KMS-11 (cell line): ENCODE results near the gene GNG7.
"Not testable (repeated sequence)": the region's sequence is repeated elsewhere in the genome, so short reads cannot be mapped to it uniquely, and the experiment has no call there.

Experiments
- H2AFZ ChIP-seq: fragments of 200-600 bp; sonication (generic); 2 replicates; pipeline ENCODE4 v1.6.1; 2016; ENCODE audit warnings: antibody characterized with exemption, mixed run types, low read depth
- H3K27ac ChIP-seq: fragments of 200-600 bp; sonication (generic); 2 replicates; pipeline ENCODE4 v1.6.1; 2016; ENCODE audit warnings: mild to moderate bottlenecking, mixed run types
- H3K27me3 ChIP-seq: fragments of 200-600 bp; sonication (generic); 2 replicates; pipeline ENCODE4 v1.6.1; 2017; ENCODE audit warnings: mild to moderate bottlenecking, low read depth, mixed run types, moderate library complexity; ENCODE audit not compliant: insufficient read depth
- H3K36me3 ChIP-seq: fragments of 200-600 bp; sonication (generic); 2 replicates; pipeline ENCODE4 v1.6.1; 2017; ENCODE audit warnings: mild to moderate bottlenecking, mixed run types; ENCODE audit not compliant: insufficient read depth
- H3K4me1 ChIP-seq: fragments of 200-600 bp; sonication (generic); 2 replicates; pipeline ENCODE4 v1.6.1; 2016; ENCODE audit warnings: mild to moderate bottlenecking, low read depth, mixed run types; ENCODE audit not compliant: poor library complexity, severe bottlenecking
- H3K4me2 ChIP-seq: fragments of 200-600 bp; sonication (generic); 2 replicates; pipeline ENCODE4 v1.7.0; 2016; ENCODE audit warnings: mild to moderate bottlenecking, mixed run types
- H3K4me3 ChIP-seq: fragments of 200-600 bp; sonication (generic); IDR thresholded peaks from 2 replicates; pipeline ENCODE4 v1.6.1; 2017; ENCODE audit warnings: low read depth, low read length, mixed read lengths; ENCODE audit not compliant: insufficient read depth
- H3K79me2 ChIP-seq: fragments of 200-600 bp; sonication (generic); 2 replicates; pipeline ENCODE4 v1.6.1; 2016; ENCODE audit warnings: low read depth, mixed run types; ENCODE audit not compliant: insufficient read depth
- H3K9ac ChIP-seq: fragments of 200-600 bp; sonication (generic); 2 replicates; pipeline ENCODE4 v1.6.1; 2016; ENCODE audit warnings: mild to moderate bottlenecking, mixed run types
- H4K20me1 ChIP-seq: fragments of 200-600 bp; sonication (generic); 2 replicates; pipeline ENCODE4 v1.6.1; 2016; ENCODE audit warnings: mild to moderate bottlenecking, mixed run types; ENCODE audit not compliant: insufficient read depth
- TF ChIP-seq, protein P1 (sequence below): fragments of 200-600 bp; sonication (generic); conservative IDR thresholded peaks from 2 replicates; pipeline ENCODE4 v1.6.1; 2017; ENCODE audit warnings: low read depth, mild to moderate bottlenecking, antibody characterized with exemption, low read length, moderate library complexity, mixed read lengths

The GNG7 gene

DNA sequence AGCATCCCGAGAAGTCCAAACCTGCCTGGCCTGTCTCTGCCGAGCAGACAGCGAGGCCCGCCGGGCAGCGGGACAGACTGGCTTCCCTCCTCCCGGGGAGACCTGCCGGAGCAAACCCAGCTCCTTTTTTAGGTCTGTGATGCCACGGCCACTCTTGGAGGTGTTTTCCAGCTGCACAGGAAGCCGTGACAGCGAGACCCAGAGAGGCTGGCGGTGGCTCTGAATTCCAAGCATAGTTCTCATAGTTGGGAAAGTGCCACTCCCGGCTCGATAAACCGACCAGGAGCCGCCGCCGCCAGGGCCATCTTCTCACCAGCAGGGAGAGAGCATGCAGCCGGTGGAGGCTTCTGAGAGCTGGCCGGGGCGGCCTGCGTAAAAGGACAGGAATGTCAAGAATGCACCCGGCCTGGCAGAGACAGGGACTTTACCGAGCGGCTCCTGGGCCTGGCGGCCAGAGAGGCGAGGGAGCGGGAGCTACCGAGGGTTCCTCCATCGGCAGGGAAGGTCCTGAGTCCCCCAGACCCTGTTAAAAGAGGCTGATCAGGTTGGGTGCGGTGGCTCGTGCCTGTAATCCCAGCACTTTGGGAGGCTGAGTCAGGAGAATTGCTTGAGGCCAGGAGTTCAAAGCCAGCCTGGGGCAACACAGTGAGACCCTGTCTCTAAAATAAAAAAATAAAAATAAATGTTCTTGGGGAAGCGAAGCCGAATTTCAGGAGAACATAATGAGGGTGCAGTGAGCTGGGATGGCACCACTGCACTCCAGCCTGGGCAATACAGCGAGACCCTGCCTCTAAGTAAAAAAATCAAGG, 161.6 kb downstream of the GNG7 start:
- Histone ChIP-seq H3K9ac (no peak overlapping the region), H3K27me3 (no peaks in the 10 kb centered on the region), H3K36me3 (no peaks in the 10 kb centered on the region), H3K4me3 (no peak overlapping the region), H3K27ac (no peak overlapping the region), H3K4me2 (no peak overlapping the region), H4K20me1 (no peaks in the 10 kb centered on the region), H3K4me1 (no peaks in the 10 kb centered on the region), H3K79me2 (no peaks in the 10 kb centered on the region), H2AFZ (no peak overlapping the region)
- TF ChIP-seq, protein P1, sequence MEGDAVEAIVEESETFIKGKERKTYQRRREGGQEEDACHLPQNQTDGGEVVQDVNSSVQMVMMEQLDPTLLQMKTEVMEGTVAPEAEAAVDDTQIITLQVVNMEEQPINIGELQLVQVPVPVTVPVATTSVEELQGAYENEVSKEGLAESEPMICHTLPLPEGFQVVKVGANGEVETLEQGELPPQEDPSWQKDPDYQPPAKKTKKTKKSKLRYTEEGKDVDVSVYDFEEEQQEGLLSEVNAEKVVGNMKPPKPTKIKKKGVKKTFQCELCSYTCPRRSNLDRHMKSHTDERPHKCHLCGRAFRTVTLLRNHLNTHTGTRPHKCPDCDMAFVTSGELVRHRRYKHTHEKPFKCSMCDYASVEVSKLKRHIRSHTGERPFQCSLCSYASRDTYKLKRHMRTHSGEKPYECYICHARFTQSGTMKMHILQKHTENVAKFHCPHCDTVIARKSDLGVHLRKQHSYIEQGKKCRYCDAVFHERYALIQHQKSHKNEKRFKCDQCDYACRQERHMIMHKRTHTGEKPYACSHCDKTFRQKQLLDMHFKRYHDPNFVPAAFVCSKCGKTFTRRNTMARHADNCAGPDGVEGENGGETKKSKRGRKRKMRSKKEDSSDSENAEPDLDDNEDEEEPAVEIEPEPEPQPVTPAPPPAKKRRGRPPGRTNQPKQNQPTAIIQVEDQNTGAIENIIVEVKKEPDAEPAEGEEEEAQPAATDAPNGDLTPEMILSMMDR: no peak

DNA sequence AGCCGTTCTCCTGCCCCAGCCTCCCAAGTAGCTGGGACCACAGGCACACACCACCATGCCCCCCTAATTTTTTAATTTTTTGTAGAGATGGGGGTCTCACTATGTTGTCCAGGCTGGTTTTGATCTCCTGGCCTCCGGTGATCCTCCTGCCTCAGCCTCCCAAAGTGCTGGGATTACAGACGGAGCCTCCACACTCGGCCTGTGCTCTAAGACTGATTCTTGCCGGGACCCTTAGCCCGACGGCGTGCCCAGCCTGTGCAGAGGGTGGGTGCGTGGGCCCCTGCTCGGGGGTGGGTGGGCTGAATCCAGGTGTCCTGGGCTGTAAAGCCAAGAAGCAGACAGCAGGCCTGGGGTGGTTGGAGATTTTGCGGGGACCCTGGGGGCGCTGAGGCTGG, 162.2 kb downstream of the GNG7 start:
- H3K4me3 ChIP-seq: no peak overlapping the region
- no peaks in the 10 kb centered on the region for H3K36me3 ChIP-seq
- TF ChIP-seq, protein P1: no peak
- no peaks in the 10 kb centered on the region for H3K27me3 ChIP-seq
- H3K27ac ChIP-seq: no peak overlapping the region
- H3K79me2 ChIP-seq: no peaks in the 10 kb centered on the region
- H2AFZ ChIP-seq: no peak overlapping the region
- H3K4me1 ChIP-seq: no peaks in the 10 kb centered on the region
- H3K4me2 ChIP-seq: no peak overlapping the region
- no peak overlapping the region for H3K9ac ChIP-seq
- H4K20me1 ChIP-seq: no peaks in the 10 kb centered on the region

DNA sequence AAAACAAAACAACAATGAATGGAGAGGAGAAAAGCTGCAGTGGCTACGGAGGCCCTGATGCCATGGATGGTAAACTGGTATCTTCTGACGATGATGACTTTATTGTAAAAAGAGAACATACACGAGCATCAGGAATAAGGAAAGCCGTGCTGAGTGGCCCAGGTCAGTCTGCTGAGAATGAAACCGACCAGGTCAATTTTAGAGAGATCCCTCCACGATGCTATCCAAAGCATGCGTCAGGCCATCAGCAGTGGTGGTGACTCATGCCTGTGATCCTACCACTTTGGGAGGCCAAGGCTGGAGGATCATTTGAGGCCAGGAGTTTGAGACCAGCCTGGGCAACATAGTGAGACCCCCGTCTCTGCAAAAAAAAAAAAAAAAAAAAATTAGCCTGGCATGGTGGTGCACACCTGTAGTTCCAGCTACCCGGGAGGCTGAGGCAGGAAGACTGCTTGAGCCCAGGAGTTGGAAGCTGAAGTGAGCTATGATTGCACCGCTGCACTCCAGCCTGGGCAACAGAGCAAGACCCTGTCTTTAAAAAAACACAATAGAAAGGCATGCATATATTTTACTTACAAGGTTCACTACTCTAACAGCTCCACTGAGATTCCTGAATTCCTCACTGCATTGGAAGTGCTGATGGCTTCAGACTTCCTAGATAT, 164.3 kb downstream of the GNG7 start:
- no peak overlapping the region for H3K4me2 ChIP-seq
- no peak overlapping the region for H3K27ac ChIP-seq
- no peak overlapping the region for H2AFZ ChIP-seq
- no peaks in the 10 kb centered on the region for H3K79me2 ChIP-seq
- H3K9ac ChIP-seq: no peak overlapping the region
- H3K36me3 ChIP-seq: no peaks in the 10 kb centered on the region
- TF ChIP-seq, protein P1: no peak
- no peaks in the 10 kb centered on the region for H3K4me1 ChIP-seq
- H4K20me1 ChIP-seq: no peaks in the 10 kb centered on the region
- H3K27me3 ChIP-seq: no peaks in the 10 kb centered on the region; the same call in 1 of the 2 replicates
- no peak overlapping the region for H3K4me3 ChIP-seq

DNA sequence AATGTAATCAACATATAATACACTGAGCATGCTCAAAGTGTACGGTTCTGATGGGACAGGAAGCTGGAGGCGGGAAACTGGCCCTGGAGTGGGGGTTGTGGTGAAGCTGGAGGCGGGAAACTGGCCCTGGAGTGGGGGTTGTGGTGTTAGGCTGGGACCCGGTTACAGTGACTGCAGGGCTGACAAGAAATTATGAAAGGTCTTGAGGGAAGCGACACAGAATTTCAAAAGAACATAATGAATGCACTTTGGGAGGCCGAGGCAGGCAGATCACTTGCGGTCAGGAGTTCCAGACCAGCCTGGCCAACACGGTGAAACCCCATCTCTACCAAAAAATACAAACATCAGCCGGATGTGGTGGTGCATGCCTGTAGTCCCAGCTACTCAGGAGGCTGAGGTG, 164.9 kb downstream of the GNG7 start:
- not testable (repeated sequence) for H3K27ac ChIP-seq, H2AFZ ChIP-seq, H3K9ac ChIP-seq, H3K4me3 ChIP-seq, H3K27me3 ChIP-seq, H3K36me3 ChIP-seq, H3K4me1 ChIP-seq, H4K20me1 ChIP-seq, H3K79me2 ChIP-seq, H3K4me2 ChIP-seq

DNA sequence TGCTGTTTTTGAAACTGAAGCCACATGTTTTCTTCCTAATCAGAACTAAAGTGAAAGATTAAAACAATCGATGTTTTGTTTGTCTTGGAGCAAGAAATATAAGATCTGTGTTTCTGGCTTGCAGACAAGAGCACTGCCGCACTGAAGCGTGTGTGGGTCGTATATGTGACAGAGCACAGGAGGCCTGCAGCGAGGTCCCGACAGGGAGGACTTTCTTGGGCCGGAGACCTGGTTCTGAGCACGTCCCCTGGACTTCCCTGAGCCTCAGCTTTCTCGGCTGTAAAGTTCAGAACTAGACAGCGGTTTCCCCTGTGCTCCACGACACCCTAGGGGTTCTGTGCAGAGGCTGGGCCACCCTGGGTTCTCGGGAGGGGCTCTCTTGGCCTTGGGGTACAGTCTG, 166.0 kb downstream of the GNG7 start:
- H3K4me1 ChIP-seq: no peaks in the 10 kb centered on the region
- no peak overlapping the region for H3K4me3 ChIP-seq
- no peak overlapping the region for H3K9ac ChIP-seq
- no peak overlapping the region for H2AFZ ChIP-seq
- no peaks in the 10 kb centered on the region for H3K79me2 ChIP-seq
- TF ChIP-seq, protein P1: no peak
- no peaks in the 10 kb centered on the region for H3K36me3 ChIP-seq
- H3K27ac ChIP-seq: no peak overlapping the region
- H3K27me3 ChIP-seq: no peaks in the 10 kb centered on the region; the same call in 1 of the 2 replicates
- no peak overlapping the region for H3K4me2 ChIP-seq
- H4K20me1 ChIP-seq: no peaks in the 10 kb centered on the region
